Measurements from ENCODE around the gene PSMG2. TPM values are rescaled to one million over a fixed set of nuclear protein-coding genes. Genes with fewer than 3 reads are reported as not detected.

PSMG2 gene
- total and polyA plus RNA-seq, 2 of the 13 experiments (the other 11 are each of a cell fraction or from before 2014, with no cell fraction given), result 53.4 to 94.8 TPM

- intact Hi-C loops (cut with micrococcal nuclease; ENCODE audit: unreplicated experiment) (no loop called here), in situ Hi-C loops (cut with HindIII; ENCODE audit: extremely low pct_ligation_motif_present, low pct_unique_long_range_greater_than_20kb) (no loop called here)
- Histone ChIP-seq H3K9me3 (ENCODE audit: low read length) (no peaks in the 10 kb centered on the region), H3K36me3 (replicated peaks in 1 of 2; ENCODE audit: control insufficient read depth in 1 of 2, insufficient read depth in 2 of 2, low read length in 2 of 2) (peaks cover 10 to 29% of the 10 kb centered on the region in 2 experiments), H2AFZ (ENCODE audit: low read length) (no peak overlapping the region), H3K79me2 (ENCODE audit: insufficient read depth, low read length) (no peaks in the 10 kb centered on the region), H3K27me3 (ENCODE audit: control insufficient read depth in 1 of 2, insufficient read depth in 2 of 2, low read length in 2 of 2) (no peaks in the 10 kb centered on the region), H4K20me1 (ENCODE audit: insufficient read depth, low read length) (no peaks in the 10 kb centered on the region), H3K9ac (ENCODE audit: insufficient read depth, low read depth, low read length) (no peak overlapping the region), H3K4me3 (replicated peaks in 1 of 3; ENCODE audit: insufficient read depth in 1 of 3, low read depth in 2 of 3, low read length in 3 of 3) (no peak overlapping the region), H3K4me1 (ENCODE audit: insufficient read depth, low read length) (no peaks in the 10 kb centered on the region), H3K27ac (ENCODE audit: extremely low read length, insufficient read depth, low read length) (no peak overlapping the region), H3K4me2 (ENCODE audit: low read depth, low read length) (no peak overlapping the region)
- WGBS (ENCODE audit: low lambda C conversion rate), result 88% methylated on average over 8 of the region's 8 CpGs
- POLR2A ChIA-PET, result no interaction called here
- no peak for FAIRE-seq
- CTCF ChIA-PET (ENCODE audit: low intra/inter-chr PET ratio, low total read pairs), result no interaction called here
- DNase-seq (ENCODE audit: low spot score), result no peak
- BruUV-seq (replicated peaks), result no TSS peak
- no peak for TF ChIP-seq ZNF570 (CRISPR knock-in tag; IDR thresholded peaks at IDR 0.05; ENCODE audit: borderline replicate concordance)
- TF ChIP-seq ZBTB7B (CRISPR knock-in tag; IDR thresholded peaks at IDR 0.05), result no peak
- no peak for TF ChIP-seq ZNF790 (CRISPR knock-in tag; IDR thresholded peaks at IDR 0.05; ENCODE audit: borderline replicate concordance)
- no peak for TF ChIP-seq MLX (CRISPR knock-in tag; IDR thresholded peaks at IDR 0.05)
- no peak for TF ChIP-seq ZNF883 (CRISPR knock-in tag; IDR thresholded peaks at IDR 0.05; ENCODE audit: not compliant biosample characterization)
- no peak for TF ChIP-seq ESRRA (CRISPR knock-in tag; IDR thresholded peaks at IDR 0.05; ENCODE audit: low read depth)
- no peak for TF ChIP-seq HNRNPLL (IDR thresholded peaks at IDR 0.05; ENCODE audit: low read depth, low read length, poor library complexity, severe bottlenecking)
- TF ChIP-seq ZNF674 (CRISPR knock-in tag; IDR thresholded peaks at IDR 0.05; ENCODE audit: low read depth), result no peak
- no peak for ATAC-seq
Observed at GRCh38 chr18:12679183-12679786, 23.6 kb upstream of the PSMG2 start.

Measured in HepG2 (cell line).